GM23338 (cell line): ENCODE measurements around the gene BHLHE23. TPM values are rescaled to one million over a fixed set of nuclear protein-coding genes. Genes with fewer than 3 reads are reported as not detected.

Experiments used
- ATAC-seq: fragments of 200-7000 bp; cut with Tn5 transposase; 3 replicates; pipeline ENCODE4 v1.9.1; 2020
- DNase-seq: peaks from one replicate; pipeline ENCODE4 v3.0.0-alpha.2; 2015; ENCODE audit warnings: low spot score
- H2AFZ ChIP-seq: fragments of 200-600 bp; sonication (generic); 2 replicates; pipeline ENCODE4 v1.8.0; 2016; ENCODE audit warnings: antibody characterized with exemption, mild to moderate bottlenecking, moderate library complexity
- H3F3A ChIP-seq: fragments of 200-600 bp; sonication (generic); replicated peaks from 2 replicates; pipeline ENCODE4 v1.8.0; 2017; ENCODE audit warnings: antibody characterized with exemption, mixed run types, low read depth
- H3K27ac ChIP-seq: fragments of 200-600 bp; sonication (generic); 2 replicates; pipeline ENCODE4 v1.6.1; 2016; ENCODE audit warnings: low read depth
- H3K27me3 ChIP-seq: fragments of 200-600 bp; sonication (generic); 2 replicates; pipeline ENCODE4 v1.8.0; 2016; ENCODE audit warnings: mild to moderate bottlenecking, mixed run types, moderate library complexity; ENCODE audit not compliant: insufficient read depth
- H3K36me3 ChIP-seq: fragments of 200-600 bp; sonication (generic); 2 replicates; pipeline ENCODE4 v1.8.0; 2016; ENCODE audit warnings: mild to moderate bottlenecking; ENCODE audit not compliant: insufficient read depth
- H3K4me1 ChIP-seq: fragments of 200-600 bp; sonication (generic); 2 replicates; pipeline ENCODE4 v1.8.0; 2016; ENCODE audit warnings: mild to moderate bottlenecking, moderate library complexity; ENCODE audit not compliant: insufficient read depth
- H3K4me2 ChIP-seq: fragments of 200-600 bp; sonication (generic); 2 replicates; pipeline ENCODE4 v1.7.1; 2017; ENCODE audit warnings: mixed run types
- H3K4me3 ChIP-seq: fragments of 200-600 bp; sonication (generic); 2 replicates; pipeline ENCODE4 v1.6.1; 2016; ENCODE audit warnings: mixed run types
- H3K79me2 ChIP-seq: fragments of 200-600 bp; sonication (generic); replicated peaks from 2 replicates; pipeline ENCODE4 v1.8.0; 2017; ENCODE audit warnings: mild to moderate bottlenecking; ENCODE audit not compliant: insufficient read depth
- H3K9me2 ChIP-seq: fragments of 200-600 bp; sonication (generic); 2 replicates; pipeline ENCODE4 v1.8.0; 2017; ENCODE audit not compliant: insufficient read depth
- H4K20me1 ChIP-seq: fragments of 200-600 bp; sonication (generic); replicated peaks from 2 replicates; pipeline ENCODE4 v1.8.0; 2017; ENCODE audit warnings: mild to moderate bottlenecking; ENCODE audit not compliant: insufficient read depth
- H3K27ac Mint-ChIP-seq: 2 replicates; pipeline ENCODE4 v1.8.0; 2020; ENCODE audit warnings: inconsistent platforms, mild to moderate bottlenecking, moderate library complexity, mixed read lengths
- H3K27me3 Mint-ChIP-seq: 3 replicates; pipeline ENCODE4 v1.8.0; 2022; ENCODE audit warnings: low read depth, mild to moderate bottlenecking, moderate library complexity, mixed read lengths, inconsistent platforms; ENCODE audit not compliant: insufficient read depth, poor library complexity
- H3K36me3 Mint-ChIP-seq: 3 replicates; pipeline ENCODE4 v1.8.0; 2021; ENCODE audit warnings: low read depth, mild to moderate bottlenecking, inconsistent platforms, moderate library complexity, mixed read lengths
- H3K4me1 Mint-ChIP-seq: 3 replicates; pipeline ENCODE4 v1.8.0; 2020; ENCODE audit warnings: mild to moderate bottlenecking, inconsistent platforms, mixed read lengths
- H3K4me3 Mint-ChIP-seq: 3 replicates; pipeline ENCODE4 v1.8.0; 2021; ENCODE audit warnings: moderate library complexity, mild to moderate bottlenecking, inconsistent platforms, mixed read lengths
- H3K9me3 Mint-ChIP-seq: 3 replicates; pipeline ENCODE4 v1.8.0; 2020; ENCODE audit warnings: moderate library complexity, mild to moderate bottlenecking, inconsistent platforms, mixed read lengths
- CREB1 ChIP-seq: fragments of 250-450 bp; sonication (Bioruptor Pico); IDR thresholded peaks from 2 replicates; pipeline ENCODE4 v1.5.0; 2020; ENCODE audit warnings: low read depth, mild to moderate bottlenecking, moderate library complexity
- CTCF ChIP-seq, 2 experiments: fragments of 200-600 bp in 1 of 2; sonication (generic) in 1 of 2; conservative IDR thresholded peaks; 2 replicates each; pipeline versions ENCODE4 v1.5.1 to v1.6.1; 2016 to 2017; ENCODE audit warnings: antibody characterized with exemption in 2 of 2, low read depth in 2 of 2, mild to moderate bottlenecking in 2 of 2, moderate library complexity in 1 of 2
- ETS1 ChIP-seq: IDR thresholded peaks from 2 replicates; pipeline ENCODE4 v1.6.1; 2016; ENCODE audit warnings: antibody characterized with exemption
- EZH2 ChIP-seq: fragments of 200-600 bp; sonication (generic); IDR thresholded peaks from one replicate; pipeline ENCODE4 v1.8.0; 2017; ENCODE audit warnings: antibody characterized with exemption, mild to moderate bottlenecking, low read depth; ENCODE audit not compliant: unreplicated experiment
- EZH2phosphoT487 ChIP-seq: fragments of 200-600 bp; sonication (generic); IDR thresholded peaks from one replicate; pipeline ENCODE4 v1.8.1; 2018; ENCODE audit warnings: antibody characterized with exemption; ENCODE audit not compliant: unreplicated experiment
- JUNB ChIP-seq: IDR thresholded peaks from one replicate; pipeline ENCODE4 v1.6.1; 2016; ENCODE audit warnings: antibody characterized with exemption; ENCODE audit not compliant: unreplicated experiment
- NANOG ChIP-seq: IDR thresholded peaks from 2 replicates; pipeline ENCODE4 v1.6.1; 2016; ENCODE audit warnings: antibody characterized with exemption, borderline replicate concordance
- POLR2AphosphoS5 ChIP-seq: IDR thresholded peaks from 2 replicates; pipeline ENCODE4 v1.6.1; 2016; ENCODE audit warnings: antibody characterized with exemption, low read depth
- REST ChIP-seq: IDR thresholded peaks from one replicate; pipeline ENCODE4 v1.6.1; 2018; ENCODE audit warnings: antibody characterized with exemption; ENCODE audit not compliant: unreplicated experiment
- STAT1 ChIP-seq: IDR thresholded peaks from one replicate; pipeline ENCODE4 v1.6.1; 2016; ENCODE audit warnings: antibody characterized with exemption; ENCODE audit not compliant: unreplicated experiment
- ZNF114 ChIP-seq: fragments of 250-450 bp; sonication (Bioruptor Pico); IDR thresholded peaks from 2 replicates; pipeline ENCODE4 v1.5.0; 2020; ENCODE audit warnings: mild to moderate bottlenecking, moderate library complexity
- ZNF331 ChIP-seq: fragments of 250-450 bp; sonication (Bioruptor Pico); IDR thresholded peaks from 2 replicates; pipeline ENCODE4 v1.5.0; 2020; ENCODE audit warnings: low read depth, mild to moderate bottlenecking, moderate library complexity
- ZNF462 ChIP-seq: fragments of 250-450 bp; sonication (Bioruptor Pico); IDR thresholded peaks from 2 replicates; pipeline ENCODE4 v1.5.0; 2020; ENCODE audit warnings: mild to moderate bottlenecking, moderate library complexity
- polyA plus RNA-seq: library from polyadenylated mRNA; unstranded; fragments of >200 nt; fragmentation: Nextera tagmentation; extraction: Ambion mirVana; gene quantifications from 2 replicates; pipeline ENCODE4 v1.2.1, GENCODE V29; 2016
- total RNA-seq: library from RNA; depleted of rRNA; stranded (reverse); fragments of >200 nt; shearing (Covaris generic); gene quantifications from 2 replicates; pipeline ENCODE4 v1.2.3, GENCODE V29; 2014

BHLHE23 gene
- total and polyA plus RNA-seq, 2 experiments from 2014 or later, result 0.52 to 5.0 TPM

- H3K27ac Mint-ChIP-seq, result no peak overlapping the region
Measured at GRCh38 chr20:62997417-62998035, 9.2 kb downstream of the BHLHE23 start.

More at GRCh38 chr20:62997417-62998035, 9.2 kb downstream of the BHLHE23 start:
- no peak overlapping the region for H2AFZ ChIP-seq
- TF ChIP-seq ETS1 (no peak), STAT1 (no peak), ZNF114 (CRISPR knock-in tag) (no peak), ZNF331 (CRISPR knock-in tag) (no peak), CREB1 (CRISPR knock-in tag) (no peak), REST (no peak), NANOG (no peak), EZH2phosphoT487 (no peak), EZH2 (no peak), ZNF462 (no peak), POLR2AphosphoS5 (no peak), CTCF (conservative IDR thresholded peaks at IDR 0.05; ENCODE audit: low read depth in 2 of 2) (no peak), JUNB (no peak)
- Mint-ChIP-seq H3K4me3 (no peak overlapping the region), H3K36me3 (no peaks in the 10 kb centered on the region), H3K4me1 (peaks cover 47% of the 10 kb centered on the region), H3K9me3 (no peaks in the 10 kb centered on the region), H3K27me3 (peaks cover 45% of the 10 kb centered on the region)
- H3K27me3 ChIP-seq, result peaks cover 8% of the 10 kb centered on the region
- H3K4me1 ChIP-seq, result peaks cover 37% of the 10 kb centered on the region
- ATAC-seq, result no peak; the same call in 2 of the 3 replicates
- H3K4me2 ChIP-seq, result no peak overlapping the region
- H3K27ac ChIP-seq, result no peak overlapping the region
- no peak for DNase-seq
- H3K4me3 ChIP-seq, result no peak overlapping the region
- H3F3A ChIP-seq, result peaks cover 22% of the 10 kb centered on the region; the same call in 1 of the 2 replicates
- no peaks in the 10 kb centered on the region for H3K79me2 ChIP-seq
- no peaks in the 10 kb centered on the region for H4K20me1 ChIP-seq
- no peaks in the 10 kb centered on the region for H3K9me2 ChIP-seq
- no peaks in the 10 kb centered on the region for H3K36me3 ChIP-seq
